CD4-positive, alpha-beta memory T cell (primary cell): ENCODE data around the gene MORN5. TPM values are rescaled to one million over a fixed set of nuclear protein-coding genes. Genes with fewer than 3 reads are reported as not detected.

Experiments used
- CTCF ChIA-PET: fragments of 350-600 bp; sonication (Branson Sonifier 250); formaldehyde crosslinking; loops from one replicate; lab custom pipeline; 2021; ENCODE audit warnings: inconsistent platforms; ENCODE audit not compliant: partially characterized antibody; lab: Charles Lee
- POLR2A ChIA-PET: fragments of 350-600 bp; sonication (Branson Sonifier 250); formaldehyde crosslinking; loops from one replicate; lab custom pipeline; 2021; ENCODE audit not compliant: partially characterized antibody; lab: Charles Lee
- DNase-seq, 5 donors: peaks; one replicate each; pipeline versions ENCODE4 v3.0.0 to v3.0.0-alpha.2; 2020 to 2022; ENCODE audit warnings: mixed read lengths in 1 of 5
- H3K27ac ChIP-seq: one replicate; pipeline ENCODE4 v1.7.0; 2013; ENCODE audit warnings: low read depth, low read length
- H3K27me3 ChIP-seq: 2 replicates; pipeline ENCODE4 v1.7.0; 2013; ENCODE audit warnings: mild to moderate bottlenecking, low read length, moderate library complexity; ENCODE audit not compliant: insufficient read depth
- H3K36me3 ChIP-seq: 2 replicates; pipeline ENCODE4 v1.7.0; 2013; ENCODE audit warnings: mild to moderate bottlenecking, low read length, moderate library complexity; ENCODE audit not compliant: insufficient read depth
- H3K4me1 ChIP-seq: 2 replicates; pipeline ENCODE4 v1.7.0; 2013; ENCODE audit warnings: mild to moderate bottlenecking, low read length, moderate library complexity; ENCODE audit not compliant: insufficient read depth
- H3K4me3 ChIP-seq, 2 donors: one replicate each; pipeline ENCODE4 v1.7.0; 2013; ENCODE audit warnings: low read length in 2 of 2, mild to moderate bottlenecking in 1 of 2
- H3K9me3 ChIP-seq, 2 donors: one replicate each; pipeline ENCODE4 v1.7.0; 2013; ENCODE audit warnings: low read length in 2 of 2, control low read depth in 1 of 2; ENCODE audit not compliant: control insufficient read depth in 1 of 2
- H3K27ac Mint-ChIP-seq, 7 donors: one replicate each; pipeline ENCODE4 v1.8.0; 2020 to 2021; ENCODE audit warnings: mixed read lengths in 7 of 7, mild to moderate bottlenecking in 6 of 7, inconsistent platforms in 3 of 7, moderate library complexity in 3 of 7
- H3K27me3 Mint-ChIP-seq, 2 donors: one replicate each; pipeline ENCODE4 v1.8.0; 2020 to 2021; ENCODE audit warnings: mixed read lengths in 2 of 2
- H3K36me3 Mint-ChIP-seq, 2 donors: one replicate each; pipeline ENCODE4 v1.8.0; 2020 to 2021; ENCODE audit warnings: mixed read lengths in 2 of 2, inconsistent platforms in 1 of 2, mild to moderate bottlenecking in 1 of 2
- H3K4me1 Mint-ChIP-seq, 4 donors: one replicate each; pipeline ENCODE4 v1.8.0; 2020 to 2021; ENCODE audit warnings: mixed read lengths in 4 of 4, mild to moderate bottlenecking in 1 of 4
- H3K4me3 Mint-ChIP-seq, 8 donors: one replicate each; pipeline ENCODE4 v1.8.0; 2020 to 2021; ENCODE audit warnings: mixed read lengths in 8 of 8, mild to moderate bottlenecking in 7 of 8, moderate library complexity in 6 of 8, inconsistent platforms in 3 of 8
- H3K9me3 Mint-ChIP-seq, 8 donors: one replicate each; pipeline ENCODE4 v1.8.0; 2020 to 2021; ENCODE audit warnings: mixed read lengths in 8 of 8, mild to moderate bottlenecking in 5 of 8, inconsistent platforms in 3 of 8, moderate library complexity in 1 of 8
- intact Hi-C: fragments of 100-400 bp; cut with micrococcal nuclease; formaldehyde crosslinking; loops from one replicate; pipeline ENCODE4 v1.15.1; 2023
- polyA plus RNA-seq, 2 donors: library from polyadenylated mRNA; unstranded; fragments of 300-500 nt; fragmentation: Illumina TruSeq; gene quantifications; one replicate each; pipeline ENCODE4 v1.2.3, GENCODE V29; 2021
- total RNA-seq, 2 experiments: library from RNA; stranded (reverse); gene quantifications; one replicate each; pipeline ENCODE4 v1.2.3, GENCODE V29; 2021

Gene MORN5
- total and polyA plus RNA-seq, 4 experiments from 2014 or later, result not detected

DNA sequence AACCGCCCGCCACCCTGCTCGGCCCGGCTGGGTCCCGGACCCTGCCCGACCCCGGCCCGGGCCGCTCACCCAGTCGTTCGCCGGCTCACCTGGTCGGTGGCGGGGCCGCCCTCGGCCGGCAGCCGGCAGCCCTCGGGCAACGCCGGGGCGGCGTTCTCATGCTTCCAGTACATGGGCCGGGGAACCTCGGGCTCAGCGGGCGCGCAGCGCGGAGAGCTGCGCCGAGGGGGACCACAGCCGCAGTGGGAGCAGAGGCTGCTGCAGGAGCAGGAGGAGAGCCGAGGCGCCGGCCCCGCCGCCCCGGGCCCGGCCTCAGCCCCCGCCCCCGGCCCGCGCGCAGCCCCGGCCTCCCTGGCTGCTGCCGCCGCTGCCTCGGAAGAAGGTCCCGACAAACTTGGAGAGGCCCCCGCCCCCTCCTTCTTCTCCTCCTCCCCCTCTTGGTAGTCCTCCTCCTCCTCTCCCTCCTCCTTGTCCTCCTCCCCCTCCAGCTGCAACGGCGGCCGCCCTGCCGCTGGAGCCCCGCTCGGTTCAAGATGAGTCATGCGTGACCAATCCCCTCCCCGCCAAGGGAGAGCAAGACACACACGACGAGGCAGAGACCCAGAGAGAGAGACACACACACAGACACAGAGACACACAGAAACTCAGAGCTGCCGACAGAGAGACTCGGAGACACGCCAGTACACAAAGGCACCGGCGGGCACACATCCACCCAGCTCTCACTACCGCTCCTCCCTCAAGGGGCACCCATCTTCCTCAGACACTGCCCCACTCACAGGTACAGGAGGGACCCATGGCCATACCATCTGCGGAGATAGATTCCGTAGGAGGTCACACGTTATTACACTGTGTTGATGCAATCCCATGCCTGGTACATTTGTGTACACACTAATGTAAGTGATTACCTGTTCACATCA is 69.1 kb downstream of the MORN5 start, which contains the start of gene LHX6:
LHX6 (minus strand) TSS at position 390 of the 917 bp plus-strand sequence; CDS start at position 173, 217 bp downstream.
- H3K36me3 Mint-ChIP-seq, result no peaks in the 10 kb centered on the region
- peaks cover 26 to 27% of the 10 kb centered on the region in 2 donors for H3K27me3 Mint-ChIP-seq
- intact Hi-C loops, result no loop called here
- H3K27ac Mint-ChIP-seq, result no peak within 1 kb of the TSS
- ChIA-PET CTCF (no interaction called here), POLR2A (no interaction called here)
- Histone ChIP-seq H3K4me3 (no peak within 1 kb of the TSS), H3K27ac (no peak within 1 kb of the TSS), H3K4me1 (no peaks in the 10 kb centered on the region), H3K27me3 (peaks cover 8% of the 10 kb centered on the region), H3K36me3 (no peaks in the 10 kb centered on the region), H3K9me3 (no peaks in the 10 kb centered on the region)
- no peaks in the 10 kb centered on the region for H3K9me3 Mint-ChIP-seq
- peaks cover 0 to 13% (median 3%) of the 10 kb centered on the region in 4 donors for H3K4me1 Mint-ChIP-seq
- no peak for DNase-seq
- H3K4me3 Mint-ChIP-seq, result peak within 1 kb of the TSS in 5 of 8 donors; percentile 34 to 65 (median 55)

DNA sequence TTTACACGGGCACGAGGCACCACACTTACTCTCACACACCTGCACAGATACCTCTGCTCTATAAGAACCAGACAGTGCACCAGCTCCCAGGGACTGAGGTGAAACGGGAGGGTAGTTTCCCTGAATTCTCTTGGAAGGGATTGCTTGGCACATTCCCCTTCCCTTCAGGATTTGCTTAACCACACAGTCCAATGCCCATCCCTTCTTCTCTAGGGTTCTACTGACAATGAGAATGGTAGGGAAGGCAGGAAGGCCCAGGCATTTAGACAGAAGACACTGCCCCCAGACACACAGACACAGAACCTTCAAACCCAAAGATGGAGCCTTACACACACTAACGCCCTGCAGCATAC is 69.8 kb downstream of the MORN5 start:
- H3K9me3 Mint-ChIP-seq, result no peaks in the 10 kb centered on the region
- peaks cover 21 to 23% of the 10 kb centered on the region in 2 donors for H3K27me3 Mint-ChIP-seq
- intact Hi-C loops, result no loop called here
- Histone ChIP-seq H3K4me3 (no peak overlapping the region), H3K27ac (no peak overlapping the region), H3K27me3 (peaks cover 8% of the 10 kb centered on the region), H3K4me1 (no peaks in the 10 kb centered on the region), H3K9me3 (no peaks in the 10 kb centered on the region), H3K36me3 (no peaks in the 10 kb centered on the region)
- H3K4me1 Mint-ChIP-seq, result peaks cover 0 to 13% (median 3%) of the 10 kb centered on the region in 4 donors
- H3K4me3 Mint-ChIP-seq, result no peak overlapping the region
- ChIA-PET POLR2A (no interaction called here), CTCF (no interaction called here)
- no peaks in the 10 kb centered on the region for H3K36me3 Mint-ChIP-seq
- no peak for DNase-seq
- H3K27ac Mint-ChIP-seq, result no peak overlapping the region

DNA sequence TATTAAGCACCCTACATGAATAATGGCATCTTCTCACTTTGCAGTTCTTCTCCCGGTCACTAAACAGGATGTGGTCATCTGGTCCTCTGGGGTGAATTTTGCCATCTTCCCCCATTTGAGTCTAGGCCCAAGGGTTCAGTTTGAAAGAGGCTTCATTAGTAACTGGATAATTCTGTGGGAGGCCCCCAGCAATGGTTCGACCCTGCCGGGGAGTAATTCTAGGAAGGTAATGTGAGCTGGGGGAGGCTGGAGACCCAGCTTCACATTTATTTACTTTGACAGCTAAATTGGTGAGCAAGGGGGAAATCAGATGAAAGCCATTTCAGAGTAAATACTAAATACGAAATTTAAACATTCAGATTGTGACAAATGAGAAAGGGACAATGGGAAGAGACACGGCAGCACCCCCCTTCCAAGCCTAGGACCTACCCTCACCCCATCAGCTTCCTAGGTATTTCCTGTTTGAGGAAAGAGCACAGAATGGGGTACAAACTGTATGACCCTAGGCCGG is 73.1 kb downstream of the MORN5 start:
- Mint-ChIP-seq H3K9me3 (no peaks in the 10 kb centered on the region), H3K36me3 (no peaks in the 10 kb centered on the region), H3K4me1 (no peaks in the 10 kb centered on the region), H3K27me3 (peaks cover 2 to 5% of the 10 kb centered on the region in 2 donors), H3K4me3 (no peak overlapping the region), H3K27ac (no peak overlapping the region)
- no peak for DNase-seq
- Histone ChIP-seq H3K9me3 (no peaks in the 10 kb centered on the region), H3K4me1 (no peaks in the 10 kb centered on the region), H3K27me3 (peaks cover 8% of the 10 kb centered on the region), H3K36me3 (no peaks in the 10 kb centered on the region), H3K4me3 (no peak overlapping the region), H3K27ac (no peak overlapping the region)
- ChIA-PET CTCF (no interaction called here), POLR2A (no interaction called here)
- intact Hi-C loops, result no loop called here

DNA sequence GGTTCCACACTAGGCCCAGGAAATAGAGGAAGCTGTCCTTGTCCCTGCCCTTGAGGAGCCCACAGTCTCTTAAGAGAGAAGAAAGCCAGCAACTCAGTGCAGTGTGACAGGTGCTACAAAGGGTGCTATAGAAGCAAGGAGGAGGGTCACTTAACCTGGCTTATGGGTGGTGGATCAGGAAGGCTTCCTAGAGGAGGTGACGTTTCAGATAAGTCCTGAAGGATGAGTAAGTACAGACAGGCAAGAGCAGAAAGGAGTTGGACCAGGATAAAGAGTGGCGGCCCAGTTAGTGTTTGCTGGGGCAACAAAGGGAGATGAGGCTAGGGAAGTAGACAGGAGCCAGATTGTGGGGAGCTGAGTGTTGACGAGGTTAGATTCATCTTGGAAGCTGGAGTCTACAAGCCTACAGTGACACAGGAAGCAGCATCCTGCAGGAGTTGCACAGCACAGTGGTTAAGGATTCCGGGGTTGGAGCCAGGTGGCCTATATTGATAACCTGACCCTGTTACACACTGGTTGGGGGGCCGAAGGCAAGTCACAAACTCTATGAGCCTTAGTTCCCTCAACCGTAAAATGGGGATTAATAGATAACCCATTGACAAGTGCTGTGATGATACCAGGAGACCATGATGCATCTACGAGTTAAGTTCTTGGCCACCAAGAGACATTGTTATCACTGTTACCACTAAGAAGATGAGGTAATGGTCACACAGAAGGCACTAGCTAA is 74.5 kb downstream of the MORN5 start:
- H3K36me3 ChIP-seq, result no peaks in the 10 kb centered on the region
- H3K9me3 ChIP-seq, result no peaks in the 10 kb centered on the region
- Mint-ChIP-seq H3K36me3 (peaks cover 6 to 9% of the 10 kb centered on the region in 2 donors), H3K4me1 (no peaks in the 10 kb centered on the region), H3K9me3 (no peaks in the 10 kb centered on the region), H3K4me3 (no peak overlapping the region), H3K27ac (no peak overlapping the region), H3K27me3 (peaks cover 2 to 4% of the 10 kb centered on the region in 2 donors)
- CTCF ChIA-PET, result no interaction called here
- intact Hi-C loops, result no loop called here
- no peak overlapping the region for H3K27ac ChIP-seq
- H3K4me3 ChIP-seq, result no peak overlapping the region
- DNase-seq, result no peak
- no peaks in the 10 kb centered on the region for H3K4me1 ChIP-seq
- POLR2A ChIA-PET, result no interaction called here
- peaks cover 8% of the 10 kb centered on the region for H3K27me3 ChIP-seq

DNA sequence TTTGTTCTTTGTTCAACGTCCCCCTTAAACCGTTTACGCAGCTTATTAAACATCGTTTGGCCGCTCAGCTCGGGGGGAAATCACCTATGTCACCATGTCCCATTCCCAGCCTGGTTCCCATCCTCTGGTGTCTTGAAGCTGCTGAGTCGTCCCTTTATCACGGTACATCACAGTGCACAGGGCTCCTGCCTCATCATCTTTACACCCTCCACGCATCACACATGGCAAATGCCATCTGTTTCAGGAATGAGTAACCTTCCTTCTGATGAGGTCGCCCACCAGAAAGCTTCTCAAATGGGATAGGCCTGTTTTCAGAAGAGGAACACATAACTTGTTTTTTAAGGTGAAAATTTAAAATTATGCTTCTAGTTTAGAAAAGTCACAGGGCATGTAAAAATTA is 77.0 kb downstream of the MORN5 start:
- intact Hi-C loops, result no loop called here
- Histone ChIP-seq H3K4me1 (no peaks in the 10 kb centered on the region), H3K27me3 (no peaks in the 10 kb centered on the region), H3K36me3 (peaks cover 6% of the 10 kb centered on the region), H3K27ac (no peak overlapping the region), H3K9me3 (no peaks in the 10 kb centered on the region), H3K4me3 (no peak overlapping the region)
- Mint-ChIP-seq H3K36me3 (peaks cover 22 to 28% of the 10 kb centered on the region in 2 donors), H3K4me1 (no peaks in the 10 kb centered on the region), H3K27me3 (peaks cover 1 to 2% of the 10 kb centered on the region in 2 donors), H3K4me3 (no peak overlapping the region), H3K9me3 (no peaks in the 10 kb centered on the region), H3K27ac (peak overlapping the region in 1 of 7 donors; percentile 15)
- ChIA-PET POLR2A (no interaction called here), CTCF (no interaction called here)
- DNase-seq, result no peak

DNA sequence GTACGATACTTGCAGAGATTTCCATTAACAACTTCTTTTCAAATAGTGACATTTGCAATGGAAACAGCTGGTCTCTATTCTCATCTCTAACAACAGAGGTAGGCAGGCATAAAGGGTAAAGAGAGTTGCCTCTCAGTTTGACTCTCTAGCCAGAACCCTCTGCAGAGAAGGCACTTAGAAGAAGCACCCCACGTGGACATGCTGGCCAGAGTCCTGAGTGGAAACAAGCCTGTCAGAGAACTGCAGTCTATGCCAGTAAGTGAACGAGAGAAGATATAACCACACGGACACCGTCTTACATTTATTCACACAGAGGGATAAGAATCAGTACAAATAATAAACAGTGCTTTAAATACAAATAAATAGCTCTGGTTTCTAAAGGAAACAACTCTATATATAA is 80.0 kb downstream of the MORN5 start:
- Mint-ChIP-seq H3K4me3 (no peak overlapping the region), H3K27ac (no peak overlapping the region), H3K9me3 (no peaks in the 10 kb centered on the region), H3K36me3 (peaks cover 43 to 51% of the 10 kb centered on the region in 2 donors), H3K27me3 (no peaks in the 10 kb centered on the region), H3K4me1 (no peaks in the 10 kb centered on the region)
- no peak overlapping the region for H3K4me3 ChIP-seq
- H3K4me1 ChIP-seq, result no peaks in the 10 kb centered on the region
- ChIA-PET POLR2A (no interaction called here), CTCF (no interaction called here)
- no peak for DNase-seq
- peaks cover 24% of the 10 kb centered on the region for H3K36me3 ChIP-seq
- intact Hi-C loops, result no loop called here
- H3K9me3 ChIP-seq, result no peaks in the 10 kb centered on the region
- no peaks in the 10 kb centered on the region for H3K27me3 ChIP-seq
- H3K27ac ChIP-seq, result no peak overlapping the region

DNA sequence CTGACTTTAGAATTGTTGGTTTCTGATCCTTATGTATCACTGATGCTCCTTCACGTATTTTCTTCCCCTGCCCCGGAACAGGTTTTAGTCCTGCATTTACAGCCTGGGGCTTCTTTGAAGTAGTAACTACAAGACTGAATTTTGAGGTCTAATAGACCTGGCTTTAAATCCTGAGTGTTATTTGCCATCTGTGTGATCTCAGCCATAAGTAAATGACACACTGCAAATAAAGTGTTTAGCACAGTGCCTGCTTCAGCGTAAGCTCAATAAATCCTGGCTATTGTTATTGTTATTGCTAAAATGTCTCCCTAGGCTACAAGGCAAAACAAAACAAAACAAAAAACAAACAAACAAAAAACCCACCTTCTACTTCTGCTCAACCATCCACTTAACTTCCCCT is 84.6 kb downstream of the MORN5 start:
- Histone ChIP-seq H3K27ac (no peak overlapping the region), H3K9me3 (no peaks in the 10 kb centered on the region), H3K36me3 (peaks cover 55% of the 10 kb centered on the region), H3K4me3 (no peak overlapping the region), H3K4me1 (no peaks in the 10 kb centered on the region), H3K27me3 (no peaks in the 10 kb centered on the region)
- Mint-ChIP-seq H3K27me3 (no peaks in the 10 kb centered on the region), H3K4me1 (no peaks in the 10 kb centered on the region), H3K9me3 (no peaks in the 10 kb centered on the region), H3K27ac (peak overlapping the region in 1 of 7 donors; percentile 7), H3K36me3 (peaks cover 59 to 73% of the 10 kb centered on the region in 2 donors), H3K4me3 (no peak overlapping the region)
- CTCF ChIA-PET, result no interaction called here
- POLR2A ChIA-PET, result no interaction called here
- intact Hi-C loops, result no loop called here
- DNase-seq, result no peak
